AG20443 (cell line): ENCODE results near the gene RTL10.
"Not testable (repeated sequence)": the region's sequence is repeated elsewhere in the genome, so short reads cannot be mapped to it uniquely, and the experiment has no call there.

Experiments
- DNase-seq: peaks from one replicate; pipeline ENCODE4 v3.0.0; 2012; ENCODE audit warnings: low spot score, mixed read lengths

Gene RTL10

DNA sequence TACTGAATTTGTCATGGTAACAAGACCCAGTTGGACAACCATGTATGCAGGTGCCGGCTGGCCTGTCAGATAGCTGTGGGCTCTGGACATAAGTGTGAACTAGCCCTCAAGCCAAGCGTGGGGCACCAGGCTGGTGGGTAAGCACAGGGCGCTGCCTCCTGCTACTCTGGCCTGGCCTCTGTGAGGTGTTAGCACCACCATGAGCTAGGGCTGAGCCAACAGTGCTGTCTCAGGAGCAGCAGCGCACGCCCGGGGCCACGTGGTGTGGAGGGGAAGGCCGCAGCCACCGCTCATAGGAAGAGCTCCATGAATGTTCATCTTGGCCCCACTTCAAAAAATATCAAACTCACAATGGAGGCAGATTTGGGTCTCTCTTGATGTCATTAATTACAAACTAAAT, 35.3 kb upstream of the RTL10 start:
- no peak for DNase-seq

DNA sequence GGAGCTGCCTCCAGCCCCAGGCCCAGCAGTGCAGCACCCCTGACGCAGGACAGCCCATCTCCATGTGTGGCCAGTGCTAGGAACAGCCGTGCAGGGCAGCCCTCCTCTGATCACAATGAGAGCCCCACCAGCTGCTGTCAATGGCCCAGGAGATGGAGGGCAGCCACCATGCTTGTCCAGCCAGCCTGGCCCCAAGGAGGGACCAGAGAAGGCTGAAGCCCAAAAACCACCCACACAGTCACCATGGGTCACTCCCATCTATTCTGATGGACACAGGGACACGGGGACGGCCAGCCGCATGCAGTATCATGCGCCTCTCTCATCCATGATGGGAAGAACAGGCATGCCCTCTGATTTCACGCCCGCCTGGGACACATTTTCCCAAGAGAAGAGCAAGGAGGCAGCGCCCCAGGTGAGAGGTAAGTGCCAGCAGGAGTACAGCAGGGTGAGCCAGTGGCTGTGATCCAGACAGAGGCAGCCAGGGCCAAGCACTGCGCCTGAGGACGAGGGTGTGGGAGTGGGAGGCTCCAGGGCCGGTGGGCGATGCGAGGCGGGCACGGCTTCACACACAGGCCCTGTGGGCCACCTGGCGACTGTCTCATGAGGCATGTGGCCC, 33.6 kb upstream of the RTL10 start:
- DNase-seq = no peak

DNA sequence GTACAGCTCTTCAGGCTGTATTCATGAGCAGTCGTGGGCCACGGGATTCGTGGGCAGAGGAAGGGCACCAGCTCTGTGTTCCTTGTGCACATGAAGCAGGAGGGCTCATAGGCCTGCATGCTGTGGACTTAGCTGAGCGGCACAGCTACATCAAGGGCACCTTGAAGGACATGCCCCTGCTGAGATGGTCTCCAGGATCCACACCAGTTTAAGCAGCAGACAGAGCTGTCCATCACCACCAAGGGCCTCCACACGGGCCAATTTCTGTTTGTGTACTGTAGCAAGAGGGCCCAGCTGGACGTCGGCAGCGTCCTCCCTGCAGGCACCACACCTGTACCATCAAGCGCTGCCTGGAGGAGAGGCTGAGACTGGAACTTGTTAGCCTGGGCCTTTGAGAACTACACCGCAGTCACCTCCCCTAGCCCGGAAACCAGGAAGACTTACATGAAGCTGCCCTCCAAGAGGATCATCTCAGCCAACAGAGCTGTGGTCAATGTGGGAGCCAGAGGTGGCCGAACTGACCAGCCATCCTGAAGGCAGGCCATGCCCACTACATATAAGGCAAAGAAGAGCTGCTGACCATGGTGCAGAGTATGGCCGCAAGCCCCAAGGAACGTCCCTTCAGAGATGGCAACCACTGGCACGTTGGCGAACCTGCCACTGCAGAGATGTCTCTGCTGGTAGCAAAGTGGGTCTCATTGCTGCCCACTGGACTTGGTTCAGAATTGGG, 32.7 kb upstream of the RTL10 start:
- DNase-seq = no peak

DNA sequence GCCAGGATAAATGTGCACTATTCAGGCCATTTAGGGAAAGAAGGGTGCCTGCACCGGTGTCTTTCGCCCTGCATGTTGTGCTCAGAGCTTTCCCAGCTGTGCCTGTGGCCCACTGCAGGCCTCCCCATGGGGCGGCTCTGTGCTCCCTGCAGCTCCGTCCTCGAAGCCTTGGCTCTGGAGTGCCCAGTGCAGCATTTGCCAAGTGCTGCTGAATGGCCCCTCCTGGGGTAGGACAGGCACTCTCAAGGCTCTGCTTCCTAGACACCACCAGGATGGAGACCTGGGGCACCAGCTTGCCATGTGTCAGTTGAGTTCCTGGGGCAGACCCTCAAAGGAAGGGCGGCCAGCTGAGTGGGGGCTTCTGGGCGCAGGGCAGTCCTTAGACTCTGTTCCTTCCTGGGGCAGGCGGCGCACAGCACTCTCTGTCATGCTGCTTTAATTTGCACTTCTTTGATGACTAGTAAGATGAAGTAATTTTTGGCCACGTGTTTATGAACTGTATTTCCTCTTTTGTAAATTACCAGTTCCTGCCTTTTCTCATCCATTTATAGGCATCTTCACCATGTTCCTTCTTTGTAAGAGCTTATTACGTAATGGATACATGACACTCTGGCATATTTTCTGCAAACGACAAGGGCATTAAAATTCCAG, 32.1 kb upstream of the RTL10 start:
- peak; percentile 77 for DNase-seq

DNA sequence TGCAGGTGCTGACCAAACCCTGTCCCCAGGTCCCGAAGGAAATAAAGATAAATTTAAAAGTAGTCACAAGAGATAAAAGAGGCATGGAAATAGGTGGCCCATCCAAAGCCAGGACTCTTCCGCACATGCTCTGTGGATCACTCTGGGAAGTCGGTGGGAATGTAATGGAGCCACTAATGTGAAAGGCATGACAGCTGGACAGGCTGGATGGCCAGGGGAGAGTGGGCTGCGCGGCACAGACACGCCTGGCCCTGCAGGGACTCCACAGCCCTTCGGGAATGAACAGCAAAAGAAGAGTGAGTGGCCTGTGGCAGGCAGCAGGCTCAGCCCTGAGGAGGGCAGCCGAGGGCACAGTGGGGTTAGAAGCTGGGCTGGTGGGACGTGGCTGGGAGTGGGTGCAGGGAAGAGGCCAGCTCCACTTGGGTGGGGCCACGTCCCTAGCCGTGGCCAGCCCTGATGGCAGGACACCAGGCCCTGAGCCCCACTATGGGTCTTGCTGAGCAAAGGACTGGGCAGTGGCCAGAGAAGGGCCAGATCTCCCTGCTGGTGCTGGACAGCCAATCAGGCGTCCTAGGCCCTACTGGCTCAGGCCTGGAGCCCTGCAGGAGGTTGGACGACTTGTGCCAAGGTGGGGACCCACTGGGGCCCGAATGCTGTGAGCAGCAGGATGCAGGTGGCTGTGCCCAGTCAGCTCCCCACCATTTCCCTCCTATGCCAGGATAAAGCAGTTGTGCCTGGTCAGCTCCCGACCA, 31.3 kb upstream of the RTL10 start:
- DNase-seq = no peak

DNA sequence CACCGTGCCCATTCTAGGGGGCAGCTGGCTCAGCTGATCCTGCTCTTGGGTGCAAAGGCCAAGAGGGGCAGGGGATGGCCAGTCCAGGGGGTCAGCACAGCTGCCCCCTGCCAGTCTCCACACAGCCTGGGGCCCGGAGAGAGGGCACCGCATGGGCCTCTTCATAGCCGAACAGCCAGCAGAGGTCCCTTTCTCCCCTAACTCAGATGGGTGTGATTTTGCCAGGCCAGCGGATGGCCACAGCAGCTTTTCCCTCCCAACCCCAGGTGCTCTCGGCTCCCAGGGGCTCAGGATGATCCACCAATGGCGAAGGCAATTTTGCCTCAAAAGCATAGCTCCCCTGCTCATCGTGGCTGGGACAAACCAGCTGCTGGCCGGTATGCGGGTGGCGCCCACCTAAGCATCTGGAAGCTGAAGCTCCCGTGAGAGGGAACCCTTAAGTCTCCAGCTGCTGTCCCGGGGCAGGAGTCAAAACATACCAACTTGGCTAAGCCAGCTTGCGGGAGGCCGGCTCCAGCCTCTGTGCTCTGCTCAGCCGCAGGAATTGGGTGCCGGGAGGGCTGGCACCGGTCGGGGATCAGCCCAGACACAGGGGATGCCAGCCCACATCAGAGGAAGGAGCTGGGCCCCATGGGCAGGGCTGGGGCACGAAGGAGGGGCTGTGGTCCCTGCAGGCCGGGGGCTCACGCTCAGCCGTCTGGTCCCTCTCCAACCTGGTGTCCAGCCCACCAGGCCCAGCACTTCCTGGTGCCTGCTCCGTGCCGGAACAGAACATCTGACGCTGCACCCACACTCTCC, 30.5 kb upstream of the RTL10 start:
- DNase-seq = no peak

DNA sequence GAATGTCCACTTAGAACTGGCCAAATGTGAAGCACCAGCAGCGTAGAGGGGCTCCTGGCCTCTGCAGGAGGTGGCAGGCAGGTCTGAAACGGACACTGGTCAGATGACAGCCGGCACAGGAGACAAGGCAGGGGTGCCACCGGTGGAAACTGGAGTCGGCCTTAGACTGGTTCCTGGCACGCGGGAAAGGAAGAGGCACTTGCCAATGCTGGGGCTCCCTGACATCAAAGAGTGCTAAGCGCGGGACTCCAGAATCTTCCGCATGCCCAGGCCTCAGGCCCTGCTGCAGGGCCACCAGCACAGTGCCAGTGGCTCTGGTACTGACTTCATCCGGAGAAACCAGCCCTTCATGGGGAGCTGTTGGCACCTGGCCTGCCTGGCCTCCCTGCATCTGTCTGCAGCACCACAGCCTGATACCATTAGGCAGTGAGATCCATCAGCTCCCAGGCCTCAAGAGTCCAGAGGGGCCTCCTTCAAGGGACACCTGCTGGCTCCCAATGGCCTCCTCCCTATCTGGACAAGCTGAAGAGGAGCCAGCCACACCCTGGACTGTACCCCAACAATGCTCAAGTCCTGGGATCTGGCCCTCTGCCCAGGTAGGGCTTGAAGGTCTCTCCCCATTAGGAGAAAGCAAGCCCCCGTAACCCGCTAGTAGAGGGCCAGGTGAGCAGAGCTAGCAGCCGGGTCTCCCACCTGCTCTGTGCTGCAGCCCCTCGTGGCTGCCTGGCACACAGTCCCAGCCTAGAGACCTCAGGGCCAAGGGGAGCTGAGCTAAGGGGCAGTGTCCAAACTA, 29.7 kb upstream of the RTL10 start:
- DNase-seq = no peak

DNA sequence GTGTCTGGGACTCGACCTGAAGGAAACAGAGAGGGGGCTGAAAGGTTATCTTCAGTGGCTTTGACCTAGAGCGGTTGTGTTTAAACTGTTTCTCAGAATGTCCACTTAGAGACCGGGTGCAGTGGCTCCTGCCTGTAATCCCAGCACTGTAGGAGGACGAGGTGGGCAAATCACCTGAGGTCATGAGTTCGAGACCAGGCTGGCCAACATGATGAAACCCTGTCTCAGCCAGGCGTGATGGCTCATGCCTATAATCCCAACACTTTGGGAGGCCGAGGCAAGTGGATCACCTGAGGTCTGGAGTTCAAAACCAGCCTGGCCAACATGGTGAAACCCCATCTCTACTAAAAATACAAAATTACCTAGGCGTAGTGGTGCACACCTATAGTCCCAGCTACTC, 28.8 kb upstream of the RTL10 start:
- not testable (repeated sequence) for DNase-seq

DNA sequence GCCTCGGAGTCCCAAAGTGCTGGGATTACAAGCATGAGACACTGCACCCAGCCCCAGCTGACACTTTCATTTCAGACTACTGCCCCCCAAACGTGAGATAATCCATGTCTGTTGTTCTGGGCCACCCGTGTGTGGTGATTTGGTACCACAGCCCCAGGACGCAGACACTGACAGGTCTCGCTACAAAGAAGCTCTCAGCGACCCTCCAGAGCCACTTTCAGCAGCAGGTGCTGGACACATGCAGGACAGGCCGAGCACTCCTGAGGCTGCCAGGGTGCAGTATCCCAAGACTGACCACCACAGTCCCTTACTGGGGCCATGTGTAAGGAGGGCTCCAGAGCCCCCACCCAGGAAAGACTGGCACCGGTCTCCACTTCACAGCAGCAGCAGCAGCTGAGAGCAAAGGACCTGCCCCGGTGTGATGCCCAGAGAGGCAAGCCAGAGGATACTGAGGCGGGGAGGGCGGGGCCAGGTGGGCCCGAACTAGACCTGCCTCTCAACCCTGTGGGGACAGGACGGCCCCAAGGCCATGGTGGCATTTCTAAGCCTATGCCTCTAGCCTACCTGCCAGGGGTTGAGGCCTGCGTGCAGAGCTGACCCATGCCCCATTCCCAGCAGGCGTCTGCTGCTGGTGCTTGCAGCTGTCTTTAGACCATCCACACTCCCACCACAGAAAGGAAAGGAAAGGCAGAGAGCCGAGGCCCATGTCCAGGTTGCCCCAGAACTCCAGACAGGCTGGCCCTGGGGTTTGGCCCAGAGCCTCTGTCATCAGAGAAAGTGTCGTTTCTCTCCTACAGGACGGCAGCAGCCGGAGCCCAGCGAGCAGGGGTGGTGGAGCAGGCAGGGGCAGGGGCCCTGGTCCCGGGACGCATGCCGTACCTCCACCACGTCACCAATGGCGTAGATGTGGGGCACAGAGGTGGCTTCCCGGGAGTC, 28.0 kb upstream of the RTL10 start:
- no peak for DNase-seq

DNA sequence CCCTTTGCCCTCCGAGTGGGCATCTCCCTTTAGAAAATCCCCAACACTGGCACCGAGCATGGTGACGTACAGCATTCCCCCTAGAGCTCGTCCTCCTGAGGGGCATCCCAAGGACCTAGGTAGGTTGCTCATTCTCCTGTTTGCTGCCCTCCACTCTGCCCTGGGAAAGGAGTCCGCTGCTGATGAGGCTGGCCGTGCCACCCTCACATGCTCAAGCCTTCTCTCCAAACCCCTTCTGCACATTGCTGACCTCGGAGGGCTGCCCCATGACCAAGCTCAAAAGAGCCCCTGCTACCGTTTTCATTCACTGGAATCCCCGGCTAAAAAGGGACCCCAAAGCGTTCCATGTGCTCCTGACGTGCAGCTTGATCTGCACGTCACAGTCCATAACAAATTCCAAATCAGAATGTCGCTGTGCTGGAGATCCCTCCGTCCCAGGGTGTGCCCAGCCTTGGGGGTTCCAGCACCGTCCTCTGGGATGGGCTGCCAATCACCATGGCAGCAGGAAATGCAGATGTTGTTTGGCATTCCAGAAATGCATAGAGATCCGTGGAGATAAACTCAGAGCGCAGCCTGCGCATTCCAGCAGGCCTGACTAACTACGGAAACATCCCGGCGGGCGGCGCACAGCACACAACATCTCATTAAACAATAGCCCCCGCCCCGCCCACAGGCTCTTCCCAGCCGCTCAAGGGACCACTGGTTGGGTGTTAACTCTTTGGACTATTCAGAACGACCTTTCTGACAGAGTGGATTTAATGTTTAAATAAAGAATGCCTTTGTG, 26.3 kb upstream of the RTL10 start:
- peak; percentile 97 for DNase-seq

DNA sequence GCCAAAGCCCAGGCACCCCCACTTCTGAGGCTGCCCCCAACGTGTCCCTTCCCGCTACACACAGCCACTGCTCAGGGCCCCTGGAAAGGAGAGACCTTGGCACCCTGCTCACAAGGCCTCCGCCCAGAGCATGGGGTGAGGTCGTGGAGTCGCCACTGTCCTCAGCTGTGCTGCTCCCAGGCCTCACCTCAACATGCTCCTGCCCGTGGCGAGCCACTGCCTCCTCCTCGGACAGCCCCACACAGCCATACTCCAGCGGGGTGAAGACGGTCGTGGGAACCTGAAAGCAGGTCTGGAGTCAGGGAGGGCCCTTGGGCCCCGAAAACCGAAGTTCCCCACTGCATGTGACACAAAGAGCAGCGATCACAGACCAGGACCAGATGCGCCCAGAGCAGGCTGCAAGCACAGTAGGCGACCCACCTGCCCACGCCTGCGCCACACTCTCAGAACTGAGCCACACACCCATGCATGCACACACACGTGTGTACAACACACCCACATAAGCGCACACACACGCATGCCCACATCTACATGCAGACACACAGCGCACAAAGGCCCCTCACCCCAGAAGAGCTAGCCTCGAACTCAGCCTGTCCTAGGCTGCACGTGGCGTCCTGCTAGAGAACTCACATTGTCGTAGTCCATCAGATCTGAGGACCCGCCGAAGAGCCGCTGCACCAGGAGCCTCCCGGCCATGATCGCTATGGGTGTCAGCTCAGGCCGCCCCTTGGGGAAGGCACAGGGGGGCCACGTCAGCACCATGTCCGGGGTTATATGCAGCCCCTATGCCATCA, 25.5 kb upstream of the RTL10 start:
- no peak for DNase-seq

DNA sequence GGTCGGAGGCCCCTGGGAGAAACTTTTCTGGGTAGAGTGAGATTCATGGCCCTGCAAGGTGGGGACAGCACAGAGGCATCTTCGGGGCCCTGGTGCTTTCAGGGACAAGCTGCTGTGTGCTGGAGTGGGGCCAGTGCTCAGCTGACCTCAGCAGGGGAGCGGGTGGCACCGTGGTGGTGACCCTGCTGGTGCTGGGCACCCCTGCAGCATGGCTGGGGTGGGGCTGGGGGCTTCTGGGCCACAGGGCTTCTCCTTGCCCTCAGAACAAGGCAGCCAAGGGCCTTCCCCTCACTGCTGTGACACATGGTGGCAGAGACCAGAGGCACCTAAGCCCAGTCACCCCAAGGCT, 24.9 kb upstream of the RTL10 start:
- DNase-seq = no peak

DNA sequence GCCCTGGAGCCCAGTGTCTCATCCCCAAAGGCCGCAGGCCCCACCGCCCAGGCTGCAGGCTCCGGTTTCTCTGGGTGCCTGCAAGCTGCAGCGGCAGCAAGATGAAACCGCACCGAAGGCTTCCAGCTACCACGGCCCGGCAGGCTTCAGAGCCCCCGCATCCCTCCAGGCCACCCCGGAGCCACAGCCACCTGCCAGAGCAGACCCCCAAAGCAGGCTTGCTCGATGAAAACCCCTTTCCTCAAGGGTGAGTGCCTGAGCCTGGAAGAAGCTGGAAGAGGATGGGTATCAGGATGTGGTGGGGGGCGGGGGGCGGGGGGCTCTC, 24.5 kb upstream of the RTL10 start:
- DNase-seq = no peak

DNA sequence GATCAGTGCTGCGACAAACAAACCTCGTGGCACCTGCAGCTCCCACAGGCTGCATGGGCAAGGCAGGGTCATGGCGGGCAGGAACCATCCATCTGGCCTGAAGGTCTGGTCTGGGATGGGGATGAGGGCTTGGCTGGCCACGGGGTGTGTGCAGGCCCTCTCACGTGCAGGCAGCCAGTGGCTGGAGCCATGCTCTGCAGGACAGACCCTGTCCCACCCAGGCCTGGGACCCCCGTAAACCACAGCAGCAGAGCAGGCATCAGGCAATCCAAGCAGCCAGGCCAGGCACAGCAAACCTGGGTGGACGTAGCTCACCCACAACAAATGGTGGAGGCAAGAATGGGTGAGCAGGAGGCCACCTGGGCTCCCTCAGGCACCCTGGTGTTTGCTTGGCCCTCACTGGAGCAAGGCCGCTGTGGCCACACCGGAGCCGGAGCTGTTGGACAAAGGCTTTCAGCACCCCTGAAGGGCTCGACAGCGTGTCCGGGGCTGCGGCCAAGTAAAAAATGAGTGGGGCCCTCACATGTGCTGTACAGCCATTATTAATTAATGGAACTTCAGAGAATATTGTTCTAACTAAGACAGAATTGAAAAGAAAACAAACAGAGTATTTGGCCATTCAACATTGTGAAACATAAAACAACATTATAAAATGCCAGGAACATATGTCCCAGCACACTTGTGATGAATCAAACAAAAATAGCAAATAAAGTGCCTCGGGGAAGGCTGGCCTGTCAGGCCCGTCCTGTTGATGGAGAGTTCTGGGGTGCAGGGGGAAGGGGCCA, 24.0 kb upstream of the RTL10 start:
- peak; percentile 43 for DNase-seq

DNA sequence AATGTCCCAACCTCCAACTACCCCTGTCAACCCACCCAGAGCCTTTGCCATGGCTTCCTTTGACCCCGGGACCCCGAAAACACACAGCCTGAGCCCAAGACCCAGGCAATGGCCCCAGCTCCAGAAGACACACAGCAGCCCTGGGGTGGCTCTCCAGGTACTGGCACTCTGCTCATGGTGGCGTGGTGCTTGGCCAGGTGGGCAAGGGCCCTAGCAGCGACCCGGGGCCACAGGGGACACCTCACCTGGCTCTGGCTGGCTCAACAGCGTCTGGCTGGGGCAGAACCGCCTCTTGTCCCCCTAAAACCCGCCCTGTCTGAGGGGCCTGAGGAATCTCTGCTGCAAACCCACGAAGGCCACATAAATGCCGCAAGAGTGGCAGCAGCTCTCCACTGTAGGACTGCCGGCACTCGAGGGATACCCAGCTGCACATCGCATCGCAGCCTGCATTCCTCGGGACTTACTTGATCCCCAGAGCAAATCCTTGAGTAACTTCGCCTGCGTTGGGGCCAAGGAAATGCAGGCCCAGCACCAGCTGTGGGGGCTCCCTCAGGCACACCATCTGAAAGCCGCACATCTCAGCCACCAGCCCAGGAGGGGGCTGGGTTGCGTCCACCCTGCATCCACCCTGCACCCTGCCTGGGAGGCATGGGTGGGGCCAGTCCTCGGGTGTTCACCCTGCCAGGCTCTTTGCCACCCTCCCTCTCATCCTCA, 23.1 kb upstream of the RTL10 start:
- no peak for DNase-seq

DNA sequence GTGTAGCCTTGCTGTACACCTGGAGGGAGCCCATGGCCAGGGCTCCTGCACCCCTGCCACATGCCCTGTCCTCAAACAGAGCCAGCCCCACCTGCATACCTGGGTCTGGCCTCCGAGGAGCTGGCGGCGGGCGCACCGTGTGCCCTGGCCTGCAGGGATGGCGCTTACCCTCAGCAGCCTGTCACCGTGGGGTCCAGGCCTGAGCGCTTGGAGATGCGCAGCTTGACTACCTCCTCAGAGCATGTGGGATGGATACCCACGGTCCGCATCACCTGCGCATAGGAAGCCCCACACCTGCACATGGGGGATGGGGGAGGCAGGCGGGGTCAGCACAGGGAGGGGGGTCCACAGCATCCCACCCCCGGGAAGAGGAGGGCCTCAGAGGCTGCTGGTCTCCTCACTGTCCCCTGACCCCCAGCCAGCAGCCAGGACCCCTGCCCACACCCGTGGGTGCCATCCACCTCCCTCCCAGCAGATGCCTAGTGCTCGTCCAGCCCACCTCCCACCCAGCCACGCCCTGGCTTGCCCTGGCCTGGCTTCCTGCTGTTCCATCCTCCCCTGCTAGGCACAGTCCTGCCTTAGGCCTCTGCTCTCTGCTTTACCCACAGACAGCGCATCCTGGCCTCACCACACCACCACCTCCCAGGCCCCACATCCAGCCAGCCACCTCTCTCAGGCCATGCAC, 22.4 kb upstream of the RTL10 start:
- no peak for DNase-seq
